Neural progenitor cell (in vitro differentiated cells): ENCODE results near the gene FCER2. TPM values are rescaled to one million over a fixed set of nuclear protein-coding genes. Genes with fewer than 3 reads are reported as not detected.

Experiments used
- DNase-seq: peaks from one replicate; pipeline ENCODE4 v3.0.0-alpha.2; 2016; ENCODE audit warnings: low spot score
- H2AFZ ChIP-seq: fragments of 200-600 bp; sonication (generic); replicated peaks from 2 replicates; pipeline ENCODE4 v1.6.1; 2016; ENCODE audit warnings: antibody characterized with exemption
- H3F3A ChIP-seq: fragments of 200-600 bp; sonication (generic); 2 replicates; pipeline ENCODE4 v1.6.1; 2016; ENCODE audit warnings: antibody characterized with exemption, low read depth
- H3K27ac ChIP-seq: fragments of 200-600 bp; sonication (generic); 2 replicates; pipeline ENCODE4 v1.5.1; 2016; ENCODE audit warnings: mild to moderate bottlenecking
- H3K27me3 ChIP-seq: fragments of 200-600 bp; sonication (generic); 2 replicates; pipeline ENCODE4 v1.6.1; 2016; ENCODE audit warnings: mild to moderate bottlenecking, moderate library complexity
- H3K36me3 ChIP-seq: fragments of 200-600 bp; sonication (generic); 2 replicates; pipeline ENCODE4 v1.5.1; 2016
- H3K4me1 ChIP-seq: fragments of 200-600 bp; sonication (generic); 2 replicates; pipeline ENCODE4 v1.6.1; 2016; ENCODE audit warnings: mixed run types
- H3K4me2 ChIP-seq: fragments of 200-600 bp; sonication (generic); 2 replicates; pipeline ENCODE4 v1.6.1; 2016
- H3K4me3 ChIP-seq: fragments of 200-600 bp; sonication (generic); 2 replicates; pipeline ENCODE4 v1.5.1; 2016
- H3K79me2 ChIP-seq: fragments of 200-600 bp; sonication (generic); 2 replicates; pipeline ENCODE4 v1.6.1; 2016; ENCODE audit warnings: low read depth
- H3K9ac ChIP-seq: fragments of 200-600 bp; sonication (generic); 2 replicates; pipeline ENCODE4 v1.6.1; 2016
- H3K9me3 ChIP-seq: fragments of 200-600 bp; sonication (generic); 2 replicates; pipeline ENCODE4 v1.5.1; 2016; ENCODE audit warnings: low read depth
- H4K20me1 ChIP-seq: fragments of 200-600 bp; sonication (generic); 2 replicates; pipeline ENCODE4 v1.6.1; 2016; ENCODE audit warnings: low read depth
- H3K27ac Mint-ChIP-seq: 3 replicates; pipeline ENCODE4 v1.8.0; 2021; ENCODE audit warnings: mixed read lengths
- H3K27me3 Mint-ChIP-seq: 2 replicates; pipeline ENCODE4 v1.8.0; 2022; ENCODE audit warnings: low read depth, mild to moderate bottlenecking, inconsistent platforms, moderate library complexity, mixed read lengths; ENCODE audit not compliant: insufficient read depth
- H3K36me3 Mint-ChIP-seq: 3 replicates; pipeline ENCODE4 v1.8.0; 2021; ENCODE audit warnings: mixed read lengths
- H3K4me1 Mint-ChIP-seq: 3 replicates; pipeline ENCODE4 v1.8.0; 2021; ENCODE audit warnings: mixed read lengths
- H3K4me3 Mint-ChIP-seq: 3 replicates; pipeline ENCODE4 v1.8.0; 2021; ENCODE audit warnings: mild to moderate bottlenecking, moderate library complexity, mixed read lengths
- H3K9me3 Mint-ChIP-seq: 3 replicates; pipeline ENCODE4 v1.8.0; 2020; ENCODE audit warnings: mixed read lengths
- CTCF ChIP-seq: fragments of 200-600 bp; sonication (generic); IDR thresholded peaks from 2 replicates; pipeline ENCODE4 v1.5.1; 2017; ENCODE audit warnings: antibody characterized with exemption, mild to moderate bottlenecking
- EZH2 ChIP-seq: fragments of 200-600 bp; sonication (generic); IDR thresholded peaks from 2 replicates; pipeline ENCODE4 v1.6.1; 2017; ENCODE audit warnings: antibody characterized with exemption, mild to moderate bottlenecking, moderate library complexity
- EZH2phosphoT487 ChIP-seq: fragments of 200-600 bp; sonication (generic); IDR thresholded peaks from 2 replicates; pipeline ENCODE4 v1.6.1; 2017; ENCODE audit warnings: antibody characterized with exemption
- total RNA-seq: library from RNA; depleted of rRNA; stranded (reverse); fragments of >200 nt; gene quantifications from 2 replicates; pipeline ENCODE4 v1.2.3, GENCODE V29; 2015; ENCODE audit warnings: low replicate concordance

Gene FCER2
- total RNA-seq, 1 donor from 2014 or later, result not detected

- Mint-ChIP-seq H3K9me3 (peaks cover 2% of the 10 kb centered on the region), H3K4me1 (peaks cover 3% of the 10 kb centered on the region), H3K27me3 (peaks cover 7% of the 10 kb centered on the region), H3K36me3 (no peaks in the 10 kb centered on the region), H3K4me3 (no peak overlapping the region), H3K27ac (no peak overlapping the region)
- no peak for DNase-seq
- Histone ChIP-seq H3K27me3 (no peaks in the 10 kb centered on the region), H3K79me2 (no peaks in the 10 kb centered on the region), H3K4me1 (no peaks in the 10 kb centered on the region), H3F3A (no peaks in the 10 kb centered on the region), H4K20me1 (no peaks in the 10 kb centered on the region), H3K9me3 (no peaks in the 10 kb centered on the region), H3K4me2 (no peak overlapping the region), H3K9ac (no peak overlapping the region), H3K36me3 (no peaks in the 10 kb centered on the region), H3K4me3 (no peak overlapping the region), H2AFZ (no peak overlapping the region), H3K27ac (no peak overlapping the region)
- no peak for TF ChIP-seq EZH2phosphoT487
- TF ChIP-seq EZH2, result no peak
- no peak for TF ChIP-seq CTCF
Measured at GRCh38 chr19:7718668-7719067, 16.7 kb upstream of the FCER2 start.

GRCh38 chr19:7716762-7717161, 14.8 kb upstream of the FCER2 start:
- no peak overlapping the region for H3K4me2 ChIP-seq
- DNase-seq, result no peak
- H3K4me1 ChIP-seq, result no peaks in the 10 kb centered on the region
- Mint-ChIP-seq H3K9me3 (no peaks in the 10 kb centered on the region), H3K27ac (no peak overlapping the region), H3K4me3 (no peak overlapping the region), H3K27me3 (peaks cover 9% of the 10 kb centered on the region), H3K36me3 (no peaks in the 10 kb centered on the region), H3K4me1 (peaks cover 3% of the 10 kb centered on the region)
- H4K20me1 ChIP-seq, result no peaks in the 10 kb centered on the region
- H3K27me3 ChIP-seq, result no peaks in the 10 kb centered on the region
- H3K27ac ChIP-seq, result no peak overlapping the region
- TF ChIP-seq EZH2phosphoT487 (no peak), CTCF (no peak), EZH2 (no peak)
- no peaks in the 10 kb centered on the region for H3K36me3 ChIP-seq
- H3F3A ChIP-seq, result no peaks in the 10 kb centered on the region
- H3K9ac ChIP-seq, result no peak overlapping the region
- H3K79me2 ChIP-seq, result no peaks in the 10 kb centered on the region
- no peaks in the 10 kb centered on the region for H3K9me3 ChIP-seq
- no peak overlapping the region for H2AFZ ChIP-seq
- H3K4me3 ChIP-seq, result no peak overlapping the region

- no peak overlapping the region for H3K4me3 Mint-ChIP-seq
- no peak for DNase-seq
- Histone ChIP-seq H2AFZ (no peak overlapping the region), H3K9me3 (no peaks in the 10 kb centered on the region), H3K27me3 (no peaks in the 10 kb centered on the region), H3K79me2 (no peaks in the 10 kb centered on the region), H3K27ac (no peak overlapping the region), H3K4me2 (no peak overlapping the region), H3K9ac (no peak overlapping the region), H3K4me1 (no peaks in the 10 kb centered on the region), H3K36me3 (no peaks in the 10 kb centered on the region), H3F3A (no peaks in the 10 kb centered on the region), H3K4me3 (no peak overlapping the region), H4K20me1 (no peaks in the 10 kb centered on the region)
- peaks cover 3% of the 10 kb centered on the region for H3K4me1 Mint-ChIP-seq
- no peaks in the 10 kb centered on the region for H3K36me3 Mint-ChIP-seq
- no peak overlapping the region for H3K27ac Mint-ChIP-seq
- peaks cover 7% of the 10 kb centered on the region for H3K27me3 Mint-ChIP-seq
- TF ChIP-seq CTCF, result no peak
- TF ChIP-seq EZH2phosphoT487, result no peak
- TF ChIP-seq EZH2, result no peak
- no peaks in the 10 kb centered on the region for H3K9me3 Mint-ChIP-seq
Measured at GRCh38 chr19:7715671-7716070, 13.7 kb upstream of the FCER2 start.
